MM.1S (cell line): Measurements from ENCODE around the gene CRTAC1.

Source experiments
- DNase-seq: peaks from one replicate; pipeline ENCODE4 v3.0.0-alpha.2; 2015
- H2AFZ ChIP-seq: fragments of 300-600 bp; sonication (generic); 2 replicates; pipeline ENCODE4 v1.6.0; 2016; ENCODE audit warnings: antibody characterized with exemption, low read length
- H3F3A ChIP-seq: fragments of 300-600 bp; sonication (generic); 2 replicates; pipeline ENCODE4 v1.6.1; 2016; ENCODE audit warnings: mild to moderate bottlenecking, antibody characterized with exemption, low read length, moderate library complexity, mixed read lengths; ENCODE audit not compliant: insufficient read depth
- H3K27ac ChIP-seq: fragments of 300-600 bp; sonication (generic); 2 replicates; pipeline ENCODE4 v1.5.1; 2016; ENCODE audit warnings: mild to moderate bottlenecking, low read length
- H3K27me3 ChIP-seq: fragments of 300-600 bp; sonication (generic); replicated peaks from 2 replicates; pipeline ENCODE4 v1.6.0; 2016; ENCODE audit warnings: low read length; ENCODE audit not compliant: insufficient read depth
- H3K36me3 ChIP-seq: fragments of 300-600 bp; sonication (generic); replicated peaks from 2 replicates; pipeline ENCODE4 v1.6.1; 2016; ENCODE audit warnings: mild to moderate bottlenecking, low read length, mixed read lengths; ENCODE audit not compliant: insufficient read depth
- H3K4me1 ChIP-seq: fragments of 300-600 bp; sonication (generic); 2 replicates; pipeline ENCODE4 v1.6.1; 2016; ENCODE audit warnings: low read length, mixed read lengths
- H3K4me2 ChIP-seq: fragments of 300-600 bp; sonication (generic); 2 replicates; pipeline ENCODE4 v1.6.0; 2016; ENCODE audit warnings: low read depth, low read length
- H3K4me3 ChIP-seq: fragments of 300-600 bp; sonication (generic); 2 replicates; pipeline ENCODE4 v1.5.1; 2016; ENCODE audit warnings: low read length, mixed read lengths
- H3K79me2 ChIP-seq: fragments of 300-600 bp; sonication (generic); 2 replicates; pipeline ENCODE4 v1.6.1; 2016; ENCODE audit warnings: mixed run types, low read length, mixed read lengths
- H3K9ac ChIP-seq: fragments of 300-600 bp; sonication (generic); 2 replicates; pipeline ENCODE4 v1.6.1; 2016; ENCODE audit warnings: low read length, mixed read lengths
- H3K9me2 ChIP-seq: fragments of 300-600 bp; sonication (generic); replicated peaks from 2 replicates; pipeline ENCODE4 v1.6.1; 2016; ENCODE audit warnings: mild to moderate bottlenecking, low read length, mixed read lengths; ENCODE audit not compliant: insufficient read depth
- H3K9me3 ChIP-seq: fragments of 300-600 bp; sonication (generic); replicated peaks from 2 replicates; pipeline ENCODE4 v1.6.1; 2016; ENCODE audit warnings: mild to moderate bottlenecking, low read length, mixed read lengths; ENCODE audit not compliant: insufficient read depth
- H4K20me1 ChIP-seq: fragments of 300-600 bp; sonication (generic); 2 replicates; pipeline ENCODE4 v1.6.1; 2016; ENCODE audit warnings: mild to moderate bottlenecking, low read length, moderate library complexity, mixed read lengths; ENCODE audit not compliant: insufficient read depth
- EZH2 ChIP-seq: fragments of 300-600 bp; sonication (generic); optimal IDR thresholded peaks from 2 replicates; pipeline ENCODE3; 2017; ENCODE audit warnings: low read depth, mild to moderate bottlenecking, antibody characterized with exemption, low read length, mixed read lengths
- EZH2phosphoT487 ChIP-seq: fragments of 300-600 bp; sonication (generic); IDR thresholded peaks from 2 replicates; pipeline ENCODE4 v1.6.1; 2018; ENCODE audit warnings: antibody characterized with exemption, low read length
- TF ChIP-seq, protein P1 (sequence below): fragments of 300-600 bp; sonication (generic); IDR thresholded peaks from 2 replicates; pipeline ENCODE4 v1.5.1; 2016; ENCODE audit warnings: antibody characterized with exemption, low read length, mixed read lengths

CRTAC1 gene

DNA sequence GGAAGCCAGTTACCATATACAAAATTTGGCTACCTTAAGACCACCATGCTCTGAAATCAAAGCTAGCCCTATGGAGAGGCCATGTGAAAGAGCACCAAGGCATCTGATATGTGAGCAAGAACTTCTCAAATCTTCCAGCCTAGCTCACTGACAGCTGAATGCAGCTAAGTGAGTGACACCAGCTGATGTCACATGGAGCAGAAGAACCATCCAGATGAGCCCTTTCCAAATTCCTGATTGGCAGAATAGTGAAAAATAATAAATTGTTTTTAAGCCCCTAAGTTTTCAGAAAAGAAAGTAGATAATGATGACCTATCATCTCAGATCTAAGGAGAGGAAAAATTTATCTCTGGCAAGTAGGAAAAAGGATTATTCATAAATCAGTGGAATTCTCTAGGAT, 85.6 kb downstream of the CRTAC1 start:
- Histone ChIP-seq H3K79me2 (no peaks in the 10 kb centered on the region), H3F3A (no peaks in the 10 kb centered on the region), H3K4me2 (no peak overlapping the region), H3K27ac (no peak overlapping the region), H3K9me2 (no peaks in the 10 kb centered on the region), H3K27me3 (no peaks in the 10 kb centered on the region; the same call in 1 of the 2 replicates), H3K4me3 (no peak overlapping the region), H2AFZ (no peak overlapping the region), H3K36me3 (no peaks in the 10 kb centered on the region), H3K9ac (no peak overlapping the region), H4K20me1 (no peaks in the 10 kb centered on the region), H3K9me3 (no peaks in the 10 kb centered on the region), H3K4me1 (no peaks in the 10 kb centered on the region)
- DNase-seq = no peak
- TF ChIP-seq EZH2phosphoT487 (no peak), EZH2 (no peak)
- TF ChIP-seq, protein P1, sequence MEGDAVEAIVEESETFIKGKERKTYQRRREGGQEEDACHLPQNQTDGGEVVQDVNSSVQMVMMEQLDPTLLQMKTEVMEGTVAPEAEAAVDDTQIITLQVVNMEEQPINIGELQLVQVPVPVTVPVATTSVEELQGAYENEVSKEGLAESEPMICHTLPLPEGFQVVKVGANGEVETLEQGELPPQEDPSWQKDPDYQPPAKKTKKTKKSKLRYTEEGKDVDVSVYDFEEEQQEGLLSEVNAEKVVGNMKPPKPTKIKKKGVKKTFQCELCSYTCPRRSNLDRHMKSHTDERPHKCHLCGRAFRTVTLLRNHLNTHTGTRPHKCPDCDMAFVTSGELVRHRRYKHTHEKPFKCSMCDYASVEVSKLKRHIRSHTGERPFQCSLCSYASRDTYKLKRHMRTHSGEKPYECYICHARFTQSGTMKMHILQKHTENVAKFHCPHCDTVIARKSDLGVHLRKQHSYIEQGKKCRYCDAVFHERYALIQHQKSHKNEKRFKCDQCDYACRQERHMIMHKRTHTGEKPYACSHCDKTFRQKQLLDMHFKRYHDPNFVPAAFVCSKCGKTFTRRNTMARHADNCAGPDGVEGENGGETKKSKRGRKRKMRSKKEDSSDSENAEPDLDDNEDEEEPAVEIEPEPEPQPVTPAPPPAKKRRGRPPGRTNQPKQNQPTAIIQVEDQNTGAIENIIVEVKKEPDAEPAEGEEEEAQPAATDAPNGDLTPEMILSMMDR = no peak

DNA sequence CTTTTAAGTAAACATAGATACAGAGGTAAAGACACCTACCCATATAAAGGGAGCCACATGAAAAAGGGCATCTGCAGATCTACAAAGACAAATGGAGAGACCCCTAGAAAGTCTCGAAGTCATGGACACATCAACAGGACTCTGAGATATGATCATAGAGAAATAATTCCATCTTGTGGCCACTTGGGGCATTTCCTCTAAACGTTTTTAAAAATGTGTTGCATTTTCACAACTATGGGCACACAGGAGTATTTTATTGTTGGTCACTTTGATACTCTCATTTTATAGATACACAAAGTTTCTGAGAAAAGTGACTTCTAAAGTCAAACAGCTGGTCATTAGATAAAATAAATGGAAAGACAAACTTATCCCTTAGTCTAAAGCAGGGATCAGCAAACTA, 87.1 kb downstream of the CRTAC1 start:
- no peak for DNase-seq
- H3K9ac ChIP-seq = no peak overlapping the region

DNA sequence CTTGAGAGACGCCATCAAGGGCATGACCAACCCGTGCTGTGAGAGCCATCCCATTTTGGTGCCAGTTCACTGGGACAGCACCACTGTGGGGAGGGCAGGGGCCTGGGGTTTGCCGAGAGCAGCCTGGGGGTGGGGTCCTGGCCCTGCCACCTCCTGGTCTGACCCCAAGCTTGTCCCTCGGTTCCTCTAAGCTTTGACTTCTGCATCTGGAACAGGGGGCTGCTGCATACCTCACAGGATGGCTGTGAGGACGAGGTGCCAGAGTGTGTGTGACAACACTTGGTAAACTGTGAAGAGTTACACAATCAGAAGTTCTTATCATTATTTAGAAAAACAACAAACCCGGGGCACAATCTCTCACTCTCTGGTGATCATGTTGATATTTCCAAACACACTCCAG, 89.9 kb downstream of the CRTAC1 start:
- H3K27me3 ChIP-seq = peaks cover 23% of the 10 kb centered on the region
- no peak overlapping the region for H3K4me2 ChIP-seq
- H3K79me2 ChIP-seq = no peaks in the 10 kb centered on the region
- H3K4me1 ChIP-seq = no peaks in the 10 kb centered on the region
- no peak overlapping the region for H3K4me3 ChIP-seq
- no peaks in the 10 kb centered on the region for H3F3A ChIP-seq
- H3K9me3 ChIP-seq = no peaks in the 10 kb centered on the region
- H3K9me2 ChIP-seq = no peaks in the 10 kb centered on the region
- no peak overlapping the region for H2AFZ ChIP-seq
- H4K20me1 ChIP-seq = no peaks in the 10 kb centered on the region
- no peaks in the 10 kb centered on the region for H3K36me3 ChIP-seq
- no peak for DNase-seq
- no peak overlapping the region for H3K9ac ChIP-seq
- no peak overlapping the region for H3K27ac ChIP-seq
- TF ChIP-seq EZH2 (no peak), EZH2phosphoT487 (no peak)
- TF ChIP-seq, protein P1 = no peak

More for the DNA sequence above, 87.1 kb downstream of the CRTAC1 start:
- Histone ChIP-seq H3K9me3 (no peaks in the 10 kb centered on the region), H2AFZ (no peak overlapping the region), H3K27ac (no peak overlapping the region), H3F3A (no peaks in the 10 kb centered on the region), H3K79me2 (no peaks in the 10 kb centered on the region), H3K4me2 (no peak overlapping the region), H3K27me3 (no peaks in the 10 kb centered on the region; the same call in 1 of the 2 replicates), H3K4me1 (no peaks in the 10 kb centered on the region), H3K36me3 (no peaks in the 10 kb centered on the region), H3K9me2 (no peaks in the 10 kb centered on the region), H4K20me1 (no peaks in the 10 kb centered on the region), H3K4me3 (no peak overlapping the region)
- no peak for TF ChIP-seq EZH2
- TF ChIP-seq, protein P1 = 0 out of 2 replicates have a peak, but pooled peaks have one; percentile 17
- no peak for TF ChIP-seq EZH2phosphoT487
